HG03521 (cell line): ENCODE data around the gene LSM4.
A peak's percentile ranks its signal among the peaks of the same experiment; 100 is the strongest.

Experiments used
- ATAC-seq: cut with Tn5 transposase; IDR thresholded peaks from one replicate; pipeline ENCODE4 v1.9.1; 2021; ENCODE audit warnings: mild to moderate bottlenecking, moderate library complexity; ENCODE audit not compliant: unreplicated experiment

Gene LSM4

GRCh38 chr19:18292810-18293641 lies 29.9 kb downstream of the LSM4 start:
- ATAC-seq = no peak

GRCh38 chr19:18292462-18292809 lies 30.4 kb downstream of the LSM4 start:
- no peak for ATAC-seq

- ATAC-seq = peak; percentile 44
Observed at GRCh38 chr19:18291590-18292461, 31.1 kb downstream of the LSM4 start.

- ATAC-seq = peak; percentile 3
Observed at GRCh38 chr19:18291019-18291524, 31.8 kb downstream of the LSM4 start.

- ATAC-seq = peak; percentile 34
Observed at GRCh38 chr19:18290302-18291018, 32.4 kb downstream of the LSM4 start.

GRCh38 chr19:18289471-18290301 lies 33.2 kb downstream of the LSM4 start:
- no peak for ATAC-seq

- no peak for ATAC-seq
Observed at GRCh38 chr19:18287836-18288772, 34.8 kb downstream of the LSM4 start.

GRCh38 chr19:18286973-18287635 lies 35.8 kb downstream of the LSM4 start:
- ATAC-seq = no peak

GRCh38 chr19:18284712-18285360 lies 38.0 kb downstream of the LSM4 start:
- ATAC-seq = no peak

- no peak for ATAC-seq
Observed at GRCh38 chr19:18283338-18283737, 39.5 kb downstream of the LSM4 start.

- ATAC-seq = no peak
Observed at GRCh38 chr19:18282788-18283141, 40.1 kb downstream of the LSM4 start.

GRCh38 chr19:18282021-18282787 lies 40.7 kb downstream of the LSM4 start:
- no peak for ATAC-seq

GRCh38 chr19:18281082-18282020 lies 41.5 kb downstream of the LSM4 start, which contains the start of gene JUND:
Gene JUND (minus strand): TSS chr19:18281622. CDS start chr19:18281484, 138 bp downstream.
- peak; percentile 59 for ATAC-seq

GRCh38 chr19:18280247-18281081 lies 42.4 kb downstream of the LSM4 start:
- ATAC-seq = peak; percentile 13

- ATAC-seq = no peak
Observed at GRCh38 chr19:18279516-18280246, 43.2 kb downstream of the LSM4 start.
